Measurements from ENCODE around the gene DUT. TPM values are rescaled to one million over a fixed set of nuclear protein-coding genes. Genes with fewer than 3 reads are reported as not detected.

DUT gene
- total RNA-seq, 2 experiments from 2014 or later, result 137 to 329 TPM

GRCh38 chr15:48371550-48371949 is 40.3 kb downstream of the DUT start:
- Histone ChIP-seq H3K4me2 (ENCODE audit: low read length) (no peak overlapping the region), H3K4me1 (ENCODE audit: insufficient read depth, low read length, poor library complexity, severe bottlenecking) (no peaks in the 10 kb centered on the region), H3K79me2 (ENCODE audit: insufficient read depth, low read depth, low read length) (no peaks in the 10 kb centered on the region), H3K9me3 (ENCODE audit: low read length) (no peaks in the 10 kb centered on the region), H4K20me1 (ENCODE audit: insufficient read depth, low read length) (no peaks in the 10 kb centered on the region), H2AFZ (ENCODE audit: low read length) (no peak overlapping the region), H3K9me2 (ENCODE audit: insufficient read depth, low read length) (no peaks in the 10 kb centered on the region), H3K4me3 (ENCODE audit: low read depth, low read length, poor library complexity, severe bottlenecking) (no peak overlapping the region), H3K36me3 (ENCODE audit: insufficient read depth, low read length) (no peaks in the 10 kb centered on the region), H3K27ac (ENCODE audit: low read depth, low read length, poor library complexity, severe bottlenecking) (no peak overlapping the region)
- ChIA-PET CTCF (ENCODE audit: unreplicated experiment) (no interaction called here), POLR2A (interaction anchor here (0.6 to 0.9 kb wide), 2 partner anchors 36 to 1391 kb away, joined by 3 read pairs; no protein-coding TSS in a partner anchor)
- BruUV-seq (replicated peaks), result no TSS peak
- intact Hi-C loops (cut with micrococcal nuclease; ENCODE audit: unreplicated experiment), result no loop called here
- no peak for DNase-seq (ENCODE audit: low spot score)
- TF ChIP-seq CTCF (conservative IDR thresholded peaks at IDR 0.05; ENCODE audit: low read length) (no peak), EZH2phosphoT487 (IDR thresholded peaks at IDR 0.05; ENCODE audit: borderline replicate concordance, low read depth, low read length) (no peak)

DNA sequence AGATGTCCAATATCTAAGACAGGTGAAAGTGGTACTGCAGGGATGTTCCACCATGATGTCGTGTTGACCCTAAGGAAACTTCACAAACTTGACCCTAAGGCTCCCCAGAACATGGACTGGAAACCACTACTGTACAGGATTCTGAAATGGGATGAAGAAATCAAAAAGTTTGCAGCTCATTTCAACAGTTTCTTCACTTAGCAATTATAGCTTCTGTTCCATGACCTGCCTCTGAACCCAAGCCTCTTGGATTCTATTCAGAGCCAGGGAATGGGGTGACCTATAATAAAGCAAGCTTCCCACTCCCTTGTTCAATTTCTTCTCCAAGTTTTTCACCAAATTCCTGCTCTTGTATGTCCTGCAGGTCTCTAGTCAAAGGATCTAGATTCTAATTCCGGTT is 40.7 kb downstream of the DUT start:
- Histone ChIP-seq H3K4me1 (ENCODE audit: insufficient read depth, low read length, poor library complexity, severe bottlenecking) (no peaks in the 10 kb centered on the region), H3K4me2 (ENCODE audit: low read length) (no peak overlapping the region), H2AFZ (ENCODE audit: low read length) (no peak overlapping the region), H3K4me3 (ENCODE audit: low read depth, low read length, poor library complexity, severe bottlenecking) (no peak overlapping the region), H3K9me2 (ENCODE audit: insufficient read depth, low read length) (no peaks in the 10 kb centered on the region), H3K79me2 (ENCODE audit: insufficient read depth, low read depth, low read length) (no peaks in the 10 kb centered on the region), H3K27ac (ENCODE audit: low read depth, low read length, poor library complexity, severe bottlenecking) (no peak overlapping the region), H4K20me1 (ENCODE audit: insufficient read depth, low read length) (no peaks in the 10 kb centered on the region), H3K9me3 (ENCODE audit: low read length) (no peaks in the 10 kb centered on the region), H3K36me3 (ENCODE audit: insufficient read depth, low read length) (no peaks in the 10 kb centered on the region)
- ChIA-PET POLR2A (interaction anchor here (0.6 to 0.9 kb wide), 2 partner anchors 36 to 1391 kb away, joined by 3 read pairs; no protein-coding TSS in a partner anchor), CTCF (ENCODE audit: unreplicated experiment) (no interaction called here)
- no peak for DNase-seq (ENCODE audit: low spot score)
- intact Hi-C loops (cut with micrococcal nuclease; ENCODE audit: unreplicated experiment), result no loop called here
- TF ChIP-seq CTCF (conservative IDR thresholded peaks at IDR 0.05; ENCODE audit: low read length) (no peak), EZH2phosphoT487 (IDR thresholded peaks at IDR 0.05; ENCODE audit: borderline replicate concordance, low read depth, low read length) (no peak)
- BruUV-seq (replicated peaks), result no TSS peak

DNA sequence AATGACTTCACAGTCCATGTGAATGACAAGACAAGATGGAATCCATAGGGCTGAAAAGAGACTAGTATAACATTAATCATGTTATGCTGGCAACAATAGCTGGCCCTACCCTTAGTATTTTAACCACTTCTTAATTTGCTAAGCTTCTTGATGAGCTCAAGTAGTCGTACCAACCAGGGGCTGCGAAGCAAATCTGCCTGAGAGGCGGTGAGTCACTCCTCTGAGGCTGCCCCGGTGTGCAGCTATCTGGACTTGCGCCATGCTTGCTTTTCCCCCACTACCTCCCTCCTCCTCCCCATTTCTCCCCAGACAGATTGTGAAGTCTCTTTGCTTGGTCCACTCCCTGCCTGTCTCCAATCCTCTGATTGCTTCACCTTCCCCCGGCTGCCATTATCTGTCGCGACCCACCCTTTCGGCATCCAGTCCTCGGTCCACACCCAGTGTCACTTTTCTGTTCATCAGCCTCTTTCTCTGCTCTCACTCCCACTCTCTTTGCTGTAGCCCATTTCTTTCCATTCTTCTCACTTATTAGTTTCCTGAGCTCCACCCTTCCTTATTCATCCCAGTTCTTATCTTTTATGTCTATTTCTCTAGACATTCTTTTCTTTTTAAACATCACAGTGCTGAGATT is 42.7 kb downstream of the DUT start:
- no peak overlapping the region for H3K4me2 ChIP-seq (ENCODE audit: low read length)
- CTCF ChIA-PET (ENCODE audit: unreplicated experiment), result no interaction called here
- H3K79me2 ChIP-seq (ENCODE audit: insufficient read depth, low read depth, low read length), result no peaks in the 10 kb centered on the region
- no peaks in the 10 kb centered on the region for H3K36me3 ChIP-seq (ENCODE audit: insufficient read depth, low read length)
- no peak overlapping the region for H2AFZ ChIP-seq (ENCODE audit: low read length)
- H3K27ac ChIP-seq (ENCODE audit: low read depth, low read length, poor library complexity, severe bottlenecking), result no peak overlapping the region
- no peak overlapping the region for H3K4me3 ChIP-seq (ENCODE audit: low read depth, low read length, poor library complexity, severe bottlenecking)
- POLR2A ChIA-PET, result interaction anchor here (0.6 kb wide), 2 partner anchors 165 to 483 kb away, joined by 3 to 4 read pairs; no protein-coding TSS in a partner anchor
- no peaks in the 10 kb centered on the region for H4K20me1 ChIP-seq (ENCODE audit: insufficient read depth, low read length)
- no peaks in the 10 kb centered on the region for H3K9me3 ChIP-seq (ENCODE audit: low read length)
- BruUV-seq (replicated peaks), result no TSS peak
- H3K4me1 ChIP-seq (ENCODE audit: insufficient read depth, low read length, poor library complexity, severe bottlenecking), result no peaks in the 10 kb centered on the region
- H3K9me2 ChIP-seq (ENCODE audit: insufficient read depth, low read length), result no peaks in the 10 kb centered on the region
- intact Hi-C loops (cut with micrococcal nuclease; ENCODE audit: unreplicated experiment), result no loop called here
- no peak for DNase-seq (ENCODE audit: low spot score)
- TF ChIP-seq EZH2phosphoT487 (IDR thresholded peaks at IDR 0.05; ENCODE audit: borderline replicate concordance, low read depth, low read length) (no peak), CTCF (conservative IDR thresholded peaks at IDR 0.05; ENCODE audit: low read length) (no peak)
